Subcutaneous adipose tissue (tissue), 4 donors: ENCODE data around the gene FAM209A. TPM values are rescaled to one million over a fixed set of nuclear protein-coding genes. Genes with fewer than 3 reads are reported as not detected.
"Not testable (repeated sequence)": the region's sequence is repeated elsewhere in the genome, so short reads cannot be mapped to it uniquely, and the experiment has no call there.

Source experiments
- CTCF ChIP-seq: fragments of 450-650 bp; IDR thresholded peaks from one replicate; pipeline ENCODE4 v1.5.1; 2016; ENCODE audit warnings: low read depth, mild to moderate bottlenecking, control low read depth, antibody characterized with exemption, moderate library complexity
- total RNA-seq, 4 donors: library from RNA; depleted of rRNA; stranded (reverse); fragments of >200 nt; gene quantifications; one replicate each; pipeline ENCODE4 v1.1.0, GENCODE V29; 2016

The FAM209A gene
- total RNA-seq, 4 donors from 2014 or later = 1.0 TPM; not detected in 3

- no peak for TF ChIP-seq CTCF
Observed at GRCh38 chr20:56518721-56519398, 5.7 kb upstream of the FAM209A start.

- no peak for TF ChIP-seq CTCF
Observed at GRCh38 chr20:56519551-56519950, 5.0 kb upstream of the FAM209A start.

GRCh38 chr20:56520180-56520579, 4.4 kb upstream of the FAM209A start:
- no peak for TF ChIP-seq CTCF

- TF ChIP-seq CTCF = no peak
Observed at GRCh38 chr20:56522311-56522710, 2.2 kb upstream of the FAM209A start.

GRCh38 chr20:56527521-56527920, 3.0 kb downstream of the FAM209A start:
- no peak for TF ChIP-seq CTCF

- TF ChIP-seq CTCF = not testable (repeated sequence)
Observed at GRCh38 chr20:56532946-56533345, 8.4 kb downstream of the FAM209A start, which contains the start of gene FAM209B. TSS of gene FAM209B (plus strand) at chr20:56533246. CDS start at chr20:56533342, 96 bp downstream.

GRCh38 chr20:56537997-56538396, 13.5 kb downstream of the FAM209A start:
- TF ChIP-seq CTCF = no peak
